ENCODE results near the gene TEX264.

The TEX264 gene

DNA sequence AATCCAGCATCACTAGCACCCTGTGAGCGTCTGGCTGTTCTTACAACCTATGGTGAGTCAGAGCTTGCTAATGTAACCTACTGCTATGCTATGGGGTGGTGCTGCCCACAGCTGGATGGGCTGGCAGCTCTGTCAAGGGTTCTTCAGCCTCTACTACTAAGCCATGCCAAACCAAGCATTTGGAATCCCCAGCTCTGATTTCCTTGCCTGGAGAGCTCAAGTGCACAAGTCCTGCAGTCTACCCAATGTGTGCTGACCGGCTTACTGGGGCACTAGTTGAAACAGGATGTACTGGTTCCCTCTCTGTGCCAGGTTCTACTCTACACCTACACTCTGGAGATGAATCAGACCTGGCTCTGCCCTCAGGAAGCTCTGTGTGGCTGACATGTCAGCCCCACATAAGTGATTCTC lies 4.2 kb downstream of the TEX264 start:
- no peak for DNase-seq

DNA sequence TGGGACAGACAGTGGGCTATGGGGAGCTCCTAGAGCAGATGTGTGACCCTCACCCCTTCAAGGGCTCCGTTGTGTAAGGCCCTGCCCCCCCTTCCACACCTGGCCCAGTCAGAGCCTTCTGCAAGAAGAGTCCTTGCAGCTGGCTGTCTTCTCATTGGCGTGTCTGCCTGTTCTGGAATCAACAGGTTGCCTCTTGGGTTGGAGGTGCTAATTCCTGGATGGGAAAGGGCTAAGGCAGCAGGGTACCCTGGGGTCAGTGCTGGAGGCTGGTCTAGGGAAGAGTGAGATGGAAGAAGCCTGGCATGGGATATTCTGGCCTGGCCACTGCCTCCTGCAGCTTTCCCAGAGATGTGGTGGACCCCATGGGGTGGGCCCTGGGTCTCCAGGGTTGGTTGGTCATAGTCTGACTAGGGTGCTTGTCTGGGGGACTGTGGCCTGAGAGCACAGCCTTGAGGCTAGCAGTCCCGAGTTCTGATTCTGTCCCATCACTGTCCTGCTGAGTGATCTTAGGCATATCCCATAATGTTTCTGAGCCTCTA lies 5.1 kb downstream of the TEX264 start:
- no peak for DNase-seq

DNA sequence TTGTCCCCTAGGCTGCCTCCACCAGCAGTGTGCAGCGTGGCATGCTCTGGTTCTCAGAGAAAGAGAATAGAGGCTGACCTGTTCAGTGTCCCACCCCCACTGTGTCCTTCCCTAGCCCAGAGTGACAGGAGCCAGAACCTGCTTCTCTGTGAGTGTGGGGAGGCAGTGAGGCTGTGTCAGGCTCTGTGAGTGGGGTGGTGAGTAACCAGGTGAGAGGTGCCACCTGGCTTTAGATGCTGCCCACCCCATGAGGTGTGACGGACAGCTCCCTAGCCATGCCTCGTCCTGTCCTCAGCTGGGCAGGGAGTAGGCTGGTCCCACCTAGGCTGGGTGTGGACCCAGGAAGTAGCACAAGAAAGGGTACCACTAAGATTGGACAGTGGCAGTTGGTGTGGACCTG lies 6.3 kb downstream of the TEX264 start:
- DNase-seq = no peak

DNA sequence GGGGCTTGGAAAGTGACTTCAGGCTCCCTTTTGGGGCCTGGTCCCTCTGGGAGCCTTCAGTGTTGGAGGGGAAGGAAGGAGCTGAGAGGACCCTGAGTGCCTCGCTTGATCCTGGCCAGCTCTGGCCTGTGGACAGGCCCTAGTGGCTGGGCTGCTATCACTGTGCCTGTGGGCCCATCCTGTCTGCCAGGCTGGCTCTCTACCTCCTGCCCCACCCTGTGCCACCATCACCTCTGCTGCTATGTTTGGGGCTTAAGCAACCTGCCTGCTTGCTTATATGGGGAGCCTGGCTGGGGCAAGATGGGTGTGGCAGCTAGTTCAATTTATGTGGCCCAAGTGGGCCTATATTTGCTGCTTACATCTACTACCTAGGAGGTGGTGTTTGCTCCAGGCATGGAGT lies 7.1 kb downstream of the TEX264 start:
- no peak for DNase-seq

DNA sequence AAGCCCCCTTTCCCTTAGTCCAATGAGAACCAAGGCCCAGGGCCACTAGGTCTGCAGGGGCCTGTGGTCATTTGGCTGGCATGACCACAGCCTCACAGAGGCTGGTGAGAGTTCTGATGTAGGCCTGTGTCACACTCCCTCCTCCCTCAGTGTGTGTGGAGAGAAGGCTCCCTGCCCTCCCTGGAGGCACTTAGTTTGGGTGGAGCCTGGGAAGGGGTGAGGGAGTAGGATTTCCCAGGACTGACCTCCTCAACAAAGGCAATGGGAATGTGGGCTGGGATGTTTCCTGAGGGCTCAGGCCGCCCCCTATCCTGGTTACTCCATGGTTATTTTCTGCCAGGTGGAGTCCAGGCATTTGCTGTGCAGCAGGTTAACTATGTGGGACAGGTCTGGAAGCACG lies 7.6 kb downstream of the TEX264 start:
- no peak for DNase-seq

DNA sequence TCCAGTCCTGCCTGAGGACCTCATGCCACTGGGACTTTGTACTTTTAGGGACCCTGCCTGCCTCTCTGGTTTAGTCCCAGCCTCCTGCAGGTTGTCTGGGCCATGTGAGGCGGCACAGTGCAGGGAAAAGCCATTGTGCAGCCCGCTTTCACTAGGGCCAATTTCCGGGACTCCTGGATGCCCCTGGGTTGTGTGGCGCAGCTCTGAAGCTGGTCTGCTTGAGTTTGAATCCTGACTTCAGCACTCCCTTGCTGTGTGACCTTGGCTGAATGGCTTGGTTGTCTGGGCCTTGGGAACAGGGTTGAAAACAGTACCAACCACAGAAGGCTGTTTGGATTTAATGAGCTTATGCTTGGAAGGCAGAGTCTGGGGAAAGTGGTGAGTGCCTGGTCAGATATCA lies 8.3 kb downstream of the TEX264 start:
- DNase-seq = no peak

DNA sequence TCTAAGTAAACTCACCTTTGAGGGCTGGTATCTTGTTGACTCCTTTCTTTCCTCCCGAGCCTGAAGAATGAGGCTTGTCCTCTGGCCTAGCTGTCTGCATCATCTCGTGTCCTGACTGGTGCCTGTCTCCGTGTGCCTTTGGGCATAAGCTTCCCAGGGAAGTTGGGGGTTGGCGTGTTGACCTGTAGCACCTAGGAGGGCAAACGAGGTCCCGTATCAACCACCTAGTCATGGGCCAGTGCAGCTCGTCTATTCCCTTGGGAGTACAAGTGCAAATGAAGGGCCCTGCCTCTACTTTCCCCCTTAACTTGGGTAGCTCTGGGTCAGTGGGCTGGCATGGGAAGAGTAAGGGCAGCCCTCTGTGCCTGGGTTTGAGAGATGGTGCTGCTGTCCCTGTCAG lies 8.7 kb downstream of the TEX264 start:
- DNase-seq = no peak

DNA sequence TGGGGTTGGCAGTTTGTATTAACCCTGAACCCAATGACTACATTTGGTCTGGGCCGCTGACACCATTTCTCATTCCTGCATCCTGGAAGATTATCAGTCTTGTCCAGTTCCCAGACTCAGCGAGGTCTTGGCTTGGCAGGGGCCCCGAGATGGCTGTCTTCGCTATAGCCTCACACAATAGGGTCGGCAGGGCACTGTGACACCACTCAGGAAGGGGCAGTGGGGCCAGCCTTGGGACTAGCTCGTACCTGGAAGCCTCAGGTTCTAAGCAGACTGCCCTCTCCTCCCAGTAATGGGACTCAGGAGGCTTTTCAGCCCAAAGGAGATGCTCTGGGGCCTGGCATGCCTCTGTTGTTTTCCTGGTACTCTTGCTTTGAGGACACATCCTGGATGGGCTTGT lies 9.1 kb downstream of the TEX264 start:
- DNase-seq = no peak

DNA sequence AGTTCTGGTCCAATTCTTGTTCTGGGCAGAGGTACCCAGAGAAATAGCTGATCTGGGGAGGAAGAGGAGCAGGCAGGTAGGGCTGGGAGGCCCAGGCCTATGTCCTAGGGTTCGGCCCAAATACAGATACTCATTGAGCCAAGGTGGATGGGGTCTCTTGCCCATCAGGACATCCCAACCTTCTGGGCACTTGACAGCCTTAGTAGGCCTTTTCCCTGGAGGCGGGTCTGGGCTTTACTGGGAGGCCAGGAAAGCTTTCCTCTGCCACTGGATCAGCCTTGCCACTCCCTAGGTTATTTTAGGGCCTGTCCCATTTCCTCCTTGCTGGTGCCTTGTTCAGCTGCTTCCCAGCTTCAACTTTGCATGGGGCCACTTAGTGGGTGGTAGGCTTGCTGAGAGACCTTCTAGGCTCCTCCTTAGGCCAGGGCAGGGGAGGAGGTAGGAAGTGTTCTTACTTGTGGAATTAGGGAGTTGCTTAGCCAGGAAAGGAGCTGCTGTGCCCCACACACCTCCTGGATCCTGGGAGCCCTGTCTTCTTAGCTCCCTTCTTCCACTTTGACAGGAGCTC lies 9.7 kb downstream of the TEX264 start:
- DNase-seq = no peak

DNA sequence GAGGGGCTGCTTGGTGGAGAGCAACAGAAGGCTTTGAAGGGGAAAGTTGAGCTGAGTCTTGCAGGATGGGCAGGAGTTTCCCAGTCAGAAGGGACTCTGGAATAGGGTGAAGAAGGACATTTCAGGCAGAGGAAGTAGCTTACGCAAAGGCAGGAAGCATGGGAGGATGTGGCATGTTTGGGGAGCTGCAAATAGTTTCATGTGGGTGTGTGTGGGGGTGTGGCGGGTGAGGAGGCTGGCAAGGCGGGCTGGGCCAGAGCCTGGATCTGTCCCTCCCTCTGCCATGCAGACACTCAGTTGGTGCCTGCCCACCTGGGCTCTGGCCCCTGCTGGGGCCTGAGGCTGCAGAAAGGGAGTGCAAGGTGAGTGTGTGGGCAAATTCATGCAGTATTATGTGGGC lies 10.4 kb downstream of the TEX264 start:
- DNase-seq = peak; percentile 70

DNA sequence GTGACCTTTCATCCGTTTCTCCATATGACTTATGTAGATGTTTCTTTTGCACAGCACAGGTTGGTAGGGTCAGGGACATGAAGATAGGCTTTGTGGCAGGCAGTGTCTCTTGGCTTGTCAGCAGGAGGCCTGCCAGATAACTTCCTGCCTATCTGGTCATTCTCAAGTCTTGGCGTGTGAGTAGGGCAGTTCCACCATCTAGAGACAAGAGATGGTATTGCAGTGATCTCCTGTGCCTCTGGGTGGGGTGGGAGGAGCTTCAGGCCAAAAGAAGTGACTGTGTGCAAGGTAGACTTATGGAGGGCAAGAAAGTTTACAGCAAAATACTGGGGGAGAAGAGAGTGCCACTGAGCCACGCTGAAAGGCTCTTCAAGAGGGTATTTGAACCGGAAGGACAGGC lies 11.0 kb downstream of the TEX264 start:
- DNase-seq = peak; percentile 91

DNA sequence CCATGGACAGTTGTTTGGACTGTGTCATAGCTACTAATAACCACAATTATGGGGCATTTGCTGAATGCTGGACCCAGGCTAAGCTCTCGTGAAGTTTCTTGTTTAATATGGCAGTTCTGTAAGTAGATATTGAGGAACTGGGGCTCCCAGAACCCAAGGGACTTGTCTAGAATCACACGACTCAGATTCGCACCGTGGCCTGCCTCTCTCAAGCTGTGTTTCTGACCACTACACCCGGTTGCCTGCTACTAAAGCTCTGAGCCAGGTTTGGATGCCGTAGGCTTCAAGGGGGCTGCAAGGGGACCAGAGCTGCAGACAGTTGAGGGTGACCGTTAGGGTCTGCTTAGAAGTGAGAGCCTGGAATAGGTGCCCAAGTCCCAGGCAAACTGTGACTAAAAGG lies 11.5 kb downstream of the TEX264 start:
- no peak for DNase-seq

DNA sequence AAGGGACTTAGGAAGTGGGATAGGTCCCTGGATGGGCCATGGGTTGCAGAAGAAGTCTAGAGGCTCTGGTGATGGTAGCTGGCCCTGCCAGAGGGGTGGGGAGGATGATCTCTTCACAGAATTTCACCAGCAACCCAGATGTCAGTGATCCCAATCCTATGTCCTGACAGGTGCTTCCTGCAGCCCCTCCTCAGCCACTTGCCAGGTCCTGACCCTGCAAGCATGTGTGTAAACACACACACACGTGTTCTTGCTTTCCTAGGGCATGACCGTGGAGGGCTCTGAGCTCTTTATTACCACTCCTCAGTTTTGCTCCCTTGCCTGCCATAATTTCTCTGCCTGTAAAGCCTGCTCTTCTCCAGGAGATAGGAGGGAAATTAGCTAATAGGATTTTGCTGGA lies 12.5 kb downstream of the TEX264 start:
- no peak for DNase-seq

DNA sequence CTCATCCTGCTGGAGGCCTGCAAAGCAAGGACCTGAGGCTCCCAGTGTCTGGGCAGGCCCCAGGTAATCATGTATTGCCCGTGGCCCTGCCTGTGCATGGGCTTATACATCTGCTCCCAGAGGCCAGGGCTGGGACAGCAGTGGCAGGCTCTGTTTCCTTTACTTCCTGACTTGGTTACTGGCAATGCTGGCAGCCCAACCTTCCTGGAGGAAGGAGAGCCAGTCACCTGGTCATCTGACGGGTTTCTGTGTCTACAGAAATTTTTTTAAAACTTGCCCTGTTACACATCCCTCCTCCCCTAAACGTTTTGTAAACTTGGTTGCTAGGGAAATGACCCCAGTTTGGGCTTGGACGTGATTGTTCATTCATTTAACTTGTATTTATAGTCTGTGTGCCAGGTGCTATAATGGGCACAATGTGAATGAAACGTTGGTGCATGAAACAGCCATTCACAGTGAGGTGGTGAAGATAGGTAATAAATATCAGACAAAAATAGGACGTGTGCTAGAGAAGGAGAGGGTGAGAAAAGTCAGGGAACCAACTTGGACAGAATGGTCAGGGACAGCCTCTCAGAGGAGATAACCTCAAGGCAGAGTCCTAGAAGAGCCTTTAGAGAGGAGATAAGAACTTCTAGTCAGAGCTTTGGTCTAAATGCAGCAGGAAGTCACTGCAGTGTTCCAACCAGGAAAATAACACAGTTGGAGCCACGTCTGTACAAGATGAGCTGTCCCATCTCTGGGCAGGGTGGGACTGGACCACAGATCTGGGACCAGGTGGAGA lies 14.1 kb downstream of the TEX264 start:
- DNase-seq = peak; percentile 36

DNA sequence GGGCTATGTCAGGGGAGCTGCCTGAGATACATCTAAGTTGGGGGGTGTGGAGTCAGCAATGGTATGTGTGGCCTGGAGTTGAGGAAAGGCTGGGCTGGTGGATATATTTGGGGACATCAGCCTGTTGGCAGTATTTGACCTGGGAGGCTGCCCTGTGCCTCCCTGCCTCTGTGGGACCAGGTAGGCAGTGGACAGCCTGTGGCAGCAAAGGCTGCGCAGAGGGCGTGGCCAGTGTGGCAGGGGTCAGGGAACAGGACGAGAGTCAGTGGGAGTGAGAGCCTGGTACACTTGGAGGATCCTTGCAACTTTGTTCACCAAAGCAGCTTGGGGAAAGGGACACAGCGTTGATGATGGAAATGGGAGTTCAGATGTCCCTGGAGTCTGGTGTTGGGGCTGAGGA lies 15.0 kb downstream of the TEX264 start:
- no peak for DNase-seq

DNA sequence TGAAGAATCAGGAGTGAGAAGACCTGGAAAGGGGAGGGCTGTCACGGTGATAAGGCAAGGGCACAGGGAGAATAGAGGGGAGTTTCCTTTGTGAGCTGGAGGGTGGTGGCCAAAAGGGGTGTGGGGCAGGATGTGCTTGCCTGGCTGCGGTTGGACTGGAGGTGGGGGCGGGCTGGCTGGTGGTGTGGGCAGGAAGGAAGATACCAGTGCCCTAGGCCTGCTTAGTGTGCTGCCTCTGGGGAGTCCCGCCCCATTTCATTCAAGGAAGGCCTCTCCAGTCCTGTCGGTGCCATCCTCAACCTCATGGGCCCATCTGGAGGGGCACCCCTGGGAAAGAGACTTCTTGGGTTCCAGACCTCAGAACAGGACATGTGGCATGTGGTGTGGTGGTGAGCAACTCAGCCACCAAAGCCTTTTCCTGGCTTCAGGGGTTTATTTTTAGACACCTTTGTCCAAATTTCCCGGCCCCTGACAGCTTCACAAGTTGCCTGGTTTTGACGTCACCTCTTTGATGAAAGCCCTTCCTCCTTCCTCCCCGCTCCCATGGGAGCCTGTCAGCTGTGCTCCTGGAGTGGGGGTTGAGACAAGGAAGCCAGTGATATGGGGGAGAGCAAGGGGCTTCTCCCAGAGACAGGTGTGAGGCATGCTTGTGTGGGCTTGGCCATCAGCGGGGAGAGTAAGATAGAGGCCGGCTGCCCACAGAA lies 15.6 kb downstream of the TEX264 start:
- DNase-seq = peak; percentile 92

DNA sequence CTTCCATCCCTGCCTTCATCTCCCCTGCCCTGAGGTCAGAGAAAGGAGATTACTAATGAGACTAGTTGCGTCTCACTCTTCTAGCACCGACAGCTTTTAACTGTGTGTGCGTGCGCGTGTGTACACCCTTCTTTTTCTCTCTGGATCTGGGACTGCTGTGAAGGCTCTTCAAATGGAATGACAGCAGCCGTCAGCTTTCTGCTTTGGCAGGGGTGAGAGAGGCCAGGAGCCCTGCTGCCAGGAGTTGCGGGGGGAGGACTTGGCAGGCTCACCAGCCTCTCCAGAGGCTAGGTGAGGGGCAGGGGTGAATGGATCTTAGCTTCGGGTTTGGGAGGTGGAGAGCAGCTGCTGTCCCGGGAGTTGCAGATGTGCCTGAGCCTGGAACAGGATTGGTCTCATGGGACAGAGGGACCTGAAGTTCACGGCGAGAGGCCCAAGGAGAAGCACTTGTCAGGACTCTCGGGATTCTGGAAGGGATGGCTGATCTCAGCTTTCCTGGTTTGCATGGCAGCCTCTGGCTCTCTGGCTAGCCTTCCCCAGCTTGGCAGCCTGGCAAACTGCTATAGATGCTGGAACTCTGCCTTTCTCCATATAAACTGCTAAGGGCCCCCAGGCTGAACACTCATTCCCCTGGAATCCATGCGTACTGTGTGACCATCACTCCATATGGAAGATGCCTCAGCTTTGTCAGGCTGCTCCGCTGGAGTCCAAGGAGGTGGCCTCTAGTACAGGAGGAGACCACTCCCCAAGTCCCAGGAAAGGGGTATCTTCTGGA lies 16.6 kb downstream of the TEX264 start:
- no peak for DNase-seq

DNA sequence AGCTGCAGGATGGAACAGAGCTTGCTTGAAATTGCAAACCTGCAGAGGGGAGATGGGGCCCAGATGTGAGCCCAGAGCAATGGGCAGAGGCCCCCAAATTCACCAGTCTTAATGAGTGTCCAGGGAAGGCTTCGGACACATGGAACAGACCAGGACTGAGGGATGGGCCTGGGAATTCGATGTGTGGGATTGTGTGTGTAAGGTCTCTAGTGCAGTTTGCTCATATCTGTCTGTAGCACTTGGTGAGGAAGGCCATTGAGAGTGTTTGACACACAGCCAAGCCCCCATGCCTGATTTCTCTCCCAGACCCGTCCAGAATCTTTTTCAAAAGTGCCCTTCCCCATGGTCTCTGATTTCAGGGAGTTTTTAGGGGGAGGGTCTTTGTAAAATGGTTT lies 17.2 kb downstream of the TEX264 start:
- no peak for DNase-seq

DNA sequence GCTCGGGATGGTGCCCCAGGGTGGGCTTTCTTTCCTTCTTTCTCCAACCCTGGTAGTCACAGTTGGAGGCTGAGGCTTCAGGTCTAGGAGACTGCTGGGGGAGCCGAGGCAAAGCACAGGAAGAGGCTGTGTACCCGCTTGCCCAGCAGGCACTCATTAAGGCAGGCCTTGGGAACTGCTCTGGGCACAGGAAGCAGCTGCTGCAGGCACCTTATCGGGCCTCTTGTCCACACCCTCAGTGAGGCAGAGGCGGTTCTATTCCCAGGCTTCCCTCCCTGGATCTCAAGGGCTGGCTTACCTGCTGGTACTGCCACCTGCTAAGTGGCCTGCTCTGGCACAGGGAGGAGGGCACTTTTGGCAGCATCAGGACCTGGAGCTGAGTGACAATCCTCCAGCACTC lies 20.0 kb downstream of the TEX264 start:
- DNase-seq = no peak

DNA sequence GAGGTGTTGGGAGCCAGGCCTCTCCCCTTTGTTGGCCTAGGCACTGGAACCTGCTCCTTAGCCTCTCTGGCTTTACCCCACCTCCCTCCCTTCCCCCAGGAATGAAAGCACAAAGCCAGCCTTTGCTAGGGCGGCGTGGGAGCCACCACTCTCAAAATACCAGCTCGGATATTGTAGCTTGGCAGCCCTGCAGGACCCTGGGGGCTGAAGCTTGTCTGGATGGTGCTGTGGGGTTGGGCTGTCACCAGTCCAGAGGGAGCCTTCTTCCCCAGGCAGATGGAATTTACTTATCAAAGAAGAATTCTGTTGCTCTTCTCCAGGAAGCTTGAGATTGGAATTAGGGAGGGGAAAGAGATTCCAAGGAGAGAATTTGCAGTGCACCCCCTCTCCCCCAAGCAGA lies 20.9 kb downstream of the TEX264 start:
- no peak for DNase-seq

DNA sequence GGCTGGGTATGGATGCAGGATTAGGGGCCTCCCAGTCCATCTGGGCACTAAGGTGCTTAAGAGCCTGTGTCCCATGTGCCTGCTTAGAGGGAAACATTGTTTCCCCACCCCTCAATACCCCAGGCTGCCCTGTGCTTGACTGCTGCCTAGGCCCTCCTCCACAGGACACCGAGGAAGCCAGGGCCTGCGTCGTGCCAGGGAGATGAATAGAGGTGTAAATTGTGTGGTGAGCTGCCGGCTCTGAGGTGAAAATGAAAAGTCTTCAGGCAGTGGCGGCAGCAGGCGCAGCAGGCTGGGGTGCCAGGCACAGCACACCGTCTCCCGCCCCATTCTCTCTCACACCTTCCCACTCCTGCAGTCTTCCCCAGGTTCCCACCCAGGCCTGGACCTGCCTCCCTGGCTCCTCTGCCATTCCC lies 21.9 kb downstream of the TEX264 start:
- DNase-seq = no peak

DNA sequence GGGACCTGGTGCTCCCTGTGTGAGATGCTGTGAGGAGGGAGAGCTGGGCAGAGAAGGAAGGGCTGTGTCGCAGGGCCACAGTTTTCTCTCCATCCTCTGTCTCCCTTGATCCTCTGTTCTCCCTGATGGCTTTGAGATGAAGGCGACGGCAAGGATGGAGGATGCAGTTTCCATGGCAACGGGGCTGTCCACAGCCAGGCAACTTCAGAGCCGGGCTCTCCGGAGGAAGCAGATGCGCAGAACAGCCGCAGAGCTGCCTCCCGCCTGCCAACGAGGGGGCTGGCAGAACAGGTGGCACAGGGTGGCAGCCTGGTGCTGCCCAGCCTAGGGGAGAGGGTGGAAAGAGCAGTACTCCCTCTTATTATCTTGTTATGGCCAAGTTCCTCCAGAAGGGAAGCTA lies 25.9 kb downstream of the TEX264 start:
- DNase-seq = no peak

DNA sequence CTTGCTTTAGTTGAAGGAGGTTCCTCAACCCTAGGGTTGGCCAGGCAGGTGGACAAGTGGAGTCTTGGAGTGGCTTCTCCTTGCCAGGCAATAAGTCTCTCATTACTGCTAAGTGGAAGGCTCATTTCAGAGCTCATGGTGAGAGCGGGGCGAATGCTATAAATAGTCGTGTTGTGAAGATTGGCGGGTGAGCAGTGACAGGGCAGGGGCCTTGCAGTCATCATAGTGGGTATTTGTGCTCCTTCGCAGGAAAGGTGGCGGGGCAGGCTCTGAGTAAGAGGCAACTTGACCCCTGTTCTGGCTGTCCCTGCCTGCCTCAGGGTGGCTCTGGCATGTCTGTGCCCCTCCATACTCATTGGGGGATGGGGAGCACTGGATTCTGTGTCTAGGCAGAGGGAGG lies 27.2 kb downstream of the TEX264 start:
- no peak for DNase-seq

Data from CD4-positive, alpha-beta T cell treated with Interleukin-17A for 1 hour (primary cell).